Measurements from ENCODE around the gene RAPGEF5.

RAPGEF5 gene, protein sequence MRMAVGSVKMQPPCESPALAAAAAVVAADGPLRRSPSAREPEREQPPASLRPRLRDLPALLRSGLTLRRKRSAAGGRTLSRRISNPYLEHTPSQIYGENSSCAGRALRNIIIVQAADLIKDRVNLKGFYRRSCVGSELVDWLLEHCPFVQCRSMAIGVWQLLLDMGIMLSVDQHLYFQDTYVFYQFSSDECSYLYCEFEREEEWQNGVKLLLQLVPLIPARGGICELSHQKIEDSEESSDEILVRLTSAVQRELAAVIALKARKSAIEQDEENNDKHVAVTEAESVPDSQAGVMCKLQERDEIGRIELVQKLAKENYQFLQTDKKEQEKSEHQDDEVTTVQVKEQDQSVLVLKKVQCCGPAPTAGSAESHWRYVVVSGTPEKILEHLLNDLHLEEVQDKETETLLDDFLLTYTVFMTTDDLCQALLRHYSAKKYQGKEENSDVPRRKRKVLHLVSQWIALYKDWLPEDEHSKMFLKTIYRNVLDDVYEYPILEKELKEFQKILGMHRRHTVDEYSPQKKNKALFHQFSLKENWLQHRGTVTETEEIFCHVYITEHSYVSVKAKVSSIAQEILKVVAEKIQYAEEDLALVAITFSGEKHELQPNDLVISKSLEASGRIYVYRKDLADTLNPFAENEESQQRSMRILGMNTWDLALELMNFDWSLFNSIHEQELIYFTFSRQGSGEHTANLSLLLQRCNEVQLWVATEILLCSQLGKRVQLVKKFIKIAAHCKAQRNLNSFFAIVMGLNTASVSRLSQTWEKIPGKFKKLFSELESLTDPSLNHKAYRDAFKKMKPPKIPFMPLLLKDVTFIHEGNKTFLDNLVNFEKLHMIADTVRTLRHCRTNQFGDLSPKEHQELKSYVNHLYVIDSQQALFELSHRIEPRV

DNA sequence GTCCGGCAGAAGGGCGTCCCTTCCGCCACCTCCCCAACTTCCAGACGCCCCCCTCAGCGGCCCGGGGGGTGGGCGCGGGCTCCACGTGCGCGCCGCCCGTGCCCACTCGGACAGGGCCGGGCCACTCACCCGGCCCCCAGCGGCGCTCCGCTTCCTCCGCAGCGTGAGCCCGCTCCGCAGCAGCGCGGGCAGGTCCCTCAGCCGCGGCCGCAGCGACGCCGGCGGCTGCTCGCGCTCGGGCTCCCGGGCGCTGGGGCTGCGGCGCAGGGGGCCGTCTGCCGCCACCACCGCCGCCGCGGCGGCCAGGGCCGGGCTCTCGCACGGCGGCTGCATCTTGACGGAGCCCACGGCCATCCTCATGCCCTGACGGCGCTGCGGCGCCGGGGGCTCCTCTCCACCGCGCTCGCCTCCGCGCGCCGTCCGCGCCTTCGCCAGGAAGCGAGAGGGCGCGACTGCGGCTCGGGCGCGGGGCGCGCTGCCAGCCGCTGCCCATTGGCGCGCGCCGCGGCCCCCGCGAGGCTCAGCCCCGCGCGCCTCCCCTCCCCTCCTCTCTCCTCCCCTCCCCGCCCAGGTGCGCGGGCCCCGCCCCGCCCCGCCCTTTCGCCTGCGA, at the start of gene RAPGEF5:
RAPGEF5 (minus strand) TSS at position 454 of the 610 bp plus-strand sequence; CDS start at position 360, 94 bp downstream.
- peaks cover 50% of the 10 kb centered on the region for H3K27me3 Mint-ChIP-seq (ENCODE audit: low read depth)
- no peaks in the 10 kb centered on the region for H3K36me3 Mint-ChIP-seq (ENCODE audit: low read depth)
- no peak within 1 kb of the TSS for H3K27ac Mint-ChIP-seq
- no peaks in the 10 kb centered on the region for H3K9me3 Mint-ChIP-seq
- peaks cover 3% of the 10 kb centered on the region for H3K4me1 Mint-ChIP-seq (ENCODE audit: low read depth)
- peak within 1 kb of the TSS; percentile 71 for H3K4me3 Mint-ChIP-seq

DNA sequence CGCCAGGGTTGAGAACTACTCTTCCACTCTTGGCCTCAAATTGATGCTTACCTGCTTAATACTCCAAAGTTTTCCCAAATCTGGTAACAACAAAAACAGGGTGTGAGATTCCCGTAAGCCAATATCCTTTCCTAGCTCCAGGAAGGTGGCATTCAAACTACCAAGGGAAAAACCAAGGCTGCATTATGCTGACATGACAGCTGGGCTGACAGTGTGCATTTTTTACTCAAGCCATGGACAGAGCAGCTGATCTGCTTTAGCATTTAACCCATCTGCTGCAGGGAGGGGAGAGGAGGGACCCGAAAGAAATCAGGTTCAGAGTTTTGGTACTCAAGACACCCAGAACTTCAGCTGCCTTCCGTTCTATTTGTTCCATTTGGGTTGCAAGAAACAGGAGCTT, 49.8 kb upstream of the RAPGEF5 start:
- Mint-ChIP-seq H3K36me3 (ENCODE audit: low read depth) (no peaks in the 10 kb centered on the region), H3K9me3 (no peaks in the 10 kb centered on the region), H3K27ac (no peak overlapping the region), H3K4me3 (no peak overlapping the region), H3K27me3 (ENCODE audit: low read depth) (peaks cover 9% of the 10 kb centered on the region), H3K4me1 (ENCODE audit: low read depth) (peaks cover 4% of the 10 kb centered on the region)

DNA sequence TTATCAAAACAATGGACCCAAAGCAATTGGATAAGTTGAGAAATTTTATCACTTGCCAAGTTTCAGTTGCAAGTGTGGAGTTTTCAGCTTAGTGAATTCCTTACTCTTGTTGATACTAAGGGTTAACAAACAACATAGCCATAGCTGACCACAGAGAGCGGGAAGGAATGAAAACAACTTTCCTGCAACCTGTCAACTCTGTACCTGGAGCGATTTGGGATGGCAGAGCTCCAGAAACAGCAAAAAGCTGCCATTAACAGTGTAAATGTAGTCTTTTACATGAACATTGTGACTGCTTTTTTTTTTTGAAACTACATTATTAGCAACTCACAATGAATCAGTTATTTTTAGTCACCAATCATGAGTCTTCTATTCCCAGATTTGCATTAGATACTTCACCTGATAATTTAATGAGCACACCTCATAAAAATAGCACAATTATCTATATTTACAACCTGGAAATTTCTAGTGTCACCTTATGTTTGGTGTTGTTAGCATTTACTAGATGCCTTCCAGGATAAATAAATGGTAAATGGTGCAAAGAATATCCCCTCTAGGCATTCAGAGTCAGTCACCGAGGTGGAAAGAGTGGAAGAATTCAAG, 47.6 kb upstream of the RAPGEF5 start:
- Mint-ChIP-seq H3K9me3 (no peaks in the 10 kb centered on the region), H3K27me3 (ENCODE audit: low read depth) (peaks cover 5% of the 10 kb centered on the region), H3K27ac (no peak overlapping the region)

DNA sequence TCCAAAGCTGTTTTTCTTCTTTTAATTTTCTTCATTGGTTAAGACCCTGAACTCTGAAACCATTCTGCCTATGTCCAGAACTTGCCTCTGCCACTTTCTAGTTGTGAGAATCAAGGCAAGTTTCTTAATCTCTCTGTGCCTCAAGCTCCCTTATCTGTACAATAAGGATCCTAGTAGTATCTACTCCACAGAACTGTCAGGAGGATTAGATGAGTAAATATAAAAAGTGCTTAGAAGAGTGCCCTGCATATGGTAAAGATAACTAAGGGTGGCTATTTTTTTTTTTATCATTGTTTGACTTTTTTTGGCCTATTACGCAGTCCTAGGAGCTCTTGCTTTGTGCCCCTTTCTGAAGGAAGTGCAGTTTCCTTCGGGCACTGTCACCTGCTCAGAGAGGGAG, 46.4 kb upstream of the RAPGEF5 start:
- Mint-ChIP-seq H3K9me3 (no peaks in the 10 kb centered on the region), H3K27me3 (ENCODE audit: low read depth) (no peaks in the 10 kb centered on the region), H3K4me1 (ENCODE audit: low read depth) (peaks cover 4% of the 10 kb centered on the region), H3K36me3 (ENCODE audit: low read depth) (no peaks in the 10 kb centered on the region), H3K27ac (no peak overlapping the region), H3K4me3 (no peak overlapping the region)

More for the DNA sequence above, 47.6 kb upstream of the RAPGEF5 start:
- Mint-ChIP-seq H3K4me1 (ENCODE audit: low read depth) (peaks cover 4% of the 10 kb centered on the region), H3K4me3 (no peak overlapping the region), H3K36me3 (ENCODE audit: low read depth) (no peaks in the 10 kb centered on the region)

DNA sequence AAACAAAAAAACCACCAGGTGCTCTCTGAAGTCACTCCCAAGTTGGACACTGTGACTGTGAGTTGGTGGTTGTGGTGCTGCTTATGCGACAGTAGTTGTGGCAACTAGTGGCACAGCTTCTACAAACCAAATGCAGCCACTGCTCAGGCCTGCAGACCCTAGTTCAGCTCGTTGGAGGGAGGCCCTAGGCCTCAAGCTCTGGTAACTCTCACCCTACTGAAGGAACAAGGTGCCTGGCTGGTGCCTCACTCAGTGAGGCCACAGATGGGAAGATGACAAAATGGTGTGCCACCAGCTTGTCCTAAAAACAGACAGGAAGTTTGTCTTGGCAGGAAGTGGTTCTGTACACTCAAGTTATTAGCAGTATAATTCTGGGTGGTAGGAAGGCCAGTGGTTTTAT, 45.3 kb upstream of the RAPGEF5 start:
- Mint-ChIP-seq H3K4me3 (no peak overlapping the region), H3K27me3 (ENCODE audit: low read depth) (peaks cover 5% of the 10 kb centered on the region), H3K9me3 (no peaks in the 10 kb centered on the region), H3K4me1 (ENCODE audit: low read depth) (peaks cover 4% of the 10 kb centered on the region), H3K27ac (no peak overlapping the region), H3K36me3 (ENCODE audit: low read depth) (no peaks in the 10 kb centered on the region)

DNA sequence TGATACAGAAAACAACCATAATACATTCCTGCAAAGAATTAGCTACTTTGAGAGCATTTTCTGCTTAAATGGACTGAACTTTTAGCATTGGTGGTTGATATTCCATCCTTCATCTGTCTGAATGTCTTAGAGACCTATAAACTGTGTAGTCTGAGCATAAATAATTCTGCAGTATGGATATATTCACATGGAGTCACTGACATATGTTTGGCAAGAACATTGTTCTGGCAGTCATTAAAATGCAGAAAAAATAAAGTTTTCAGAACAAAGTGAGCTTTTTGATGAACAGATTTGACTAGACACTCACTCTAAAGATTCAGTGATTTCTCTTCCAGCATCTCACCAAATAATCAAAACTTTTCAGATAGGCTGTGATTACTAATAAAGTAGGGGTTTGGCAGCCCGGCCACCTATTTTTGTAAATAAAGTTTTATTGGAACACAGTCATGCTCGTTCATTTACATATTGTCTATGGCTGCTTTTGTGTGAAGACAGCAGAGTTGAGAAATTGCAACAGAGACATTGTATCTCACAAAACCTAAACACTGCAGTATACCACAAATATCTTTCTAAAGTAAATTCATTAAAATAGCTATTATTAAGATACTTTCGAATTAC, 44.1 kb upstream of the RAPGEF5 start:
- Mint-ChIP-seq H3K4me3 (no peak overlapping the region), H3K27ac (no peak overlapping the region), H3K36me3 (ENCODE audit: low read depth) (no peaks in the 10 kb centered on the region), H3K9me3 (no peaks in the 10 kb centered on the region), H3K4me1 (ENCODE audit: low read depth) (peaks cover 4% of the 10 kb centered on the region), H3K27me3 (ENCODE audit: low read depth) (peaks cover 5% of the 10 kb centered on the region)

DNA sequence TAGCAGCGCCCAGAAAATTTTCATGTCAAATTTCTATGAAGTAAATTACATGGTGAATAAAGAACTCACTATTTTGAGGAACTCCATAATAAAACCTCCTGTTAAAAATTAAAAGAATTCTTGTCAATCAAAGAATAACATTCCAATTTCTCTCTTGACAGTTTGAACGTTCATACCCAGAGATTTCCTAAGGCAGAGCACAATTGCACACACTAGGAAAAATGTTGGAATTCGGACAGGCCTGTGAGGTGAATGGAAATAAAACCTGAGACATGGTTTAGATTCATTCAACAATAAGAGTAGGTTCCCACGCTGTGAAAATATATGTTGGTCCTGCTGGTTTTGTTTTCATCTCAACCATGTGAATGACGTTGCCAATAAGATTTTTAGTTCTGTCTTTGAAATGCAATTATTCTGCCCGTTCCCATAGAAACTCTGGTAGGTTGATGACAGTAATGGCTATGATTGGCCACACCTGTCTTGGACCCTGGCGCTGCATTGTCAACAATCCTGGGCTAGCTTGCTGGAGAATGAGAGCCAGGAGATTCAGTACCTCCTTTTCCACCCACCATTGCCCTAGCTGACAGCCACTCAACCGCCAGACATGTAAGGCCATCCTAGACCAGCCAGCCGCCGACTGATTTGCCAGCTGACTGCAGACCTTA, 43.3 kb upstream of the RAPGEF5 start:
- H3K36me3 Mint-ChIP-seq (ENCODE audit: low read depth), result no peaks in the 10 kb centered on the region
- H3K4me1 Mint-ChIP-seq (ENCODE audit: low read depth), result peaks cover 4% of the 10 kb centered on the region
- no peaks in the 10 kb centered on the region for H3K9me3 Mint-ChIP-seq
- H3K27ac Mint-ChIP-seq, result no peak overlapping the region
- H3K27me3 Mint-ChIP-seq (ENCODE audit: low read depth), result peaks cover 5% of the 10 kb centered on the region
- no peak overlapping the region for H3K4me3 Mint-ChIP-seq

DNA sequence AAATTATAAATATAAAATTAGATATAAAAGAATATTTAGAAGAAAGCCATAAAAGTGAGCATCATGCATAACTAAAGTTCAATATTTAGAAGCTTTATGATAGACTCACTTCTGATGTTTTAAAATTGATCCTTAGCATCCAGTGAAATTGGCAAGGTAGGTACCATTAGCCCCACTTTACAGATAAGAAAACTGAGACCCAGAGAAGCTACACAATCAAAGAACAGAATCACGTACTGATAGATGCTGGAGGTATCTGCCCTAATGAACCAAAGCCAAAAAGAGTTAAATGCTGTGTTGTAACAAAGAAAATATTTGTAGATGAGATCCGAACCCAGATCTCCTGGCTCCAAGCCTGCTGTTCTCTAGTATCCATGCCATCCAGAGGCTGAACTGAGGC, 42.6 kb upstream of the RAPGEF5 start:
- Mint-ChIP-seq H3K4me3 (no peak overlapping the region), H3K36me3 (ENCODE audit: low read depth) (no peaks in the 10 kb centered on the region), H3K27me3 (ENCODE audit: low read depth) (peaks cover 6% of the 10 kb centered on the region), H3K4me1 (ENCODE audit: low read depth) (peaks cover 4% of the 10 kb centered on the region), H3K27ac (no peak overlapping the region), H3K9me3 (no peaks in the 10 kb centered on the region)

DNA sequence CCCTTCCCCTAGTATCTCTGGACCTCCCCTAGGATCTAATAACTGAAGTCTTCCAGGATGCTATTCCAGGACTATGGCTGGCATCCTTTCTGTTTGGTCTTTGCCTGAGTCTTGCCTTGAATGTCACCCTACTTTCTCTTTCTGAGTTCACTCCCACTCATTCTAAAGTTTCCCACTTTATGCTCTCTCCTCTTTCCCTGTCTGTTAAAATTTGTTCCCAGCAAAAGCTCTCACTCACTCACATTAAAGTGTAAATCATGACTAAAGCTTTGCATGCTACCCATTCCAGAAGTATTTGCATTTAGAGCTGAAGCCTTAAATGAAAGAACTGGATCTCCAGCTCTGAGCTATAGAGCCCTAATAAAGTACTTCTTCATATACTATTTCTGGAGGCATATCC, 42.1 kb upstream of the RAPGEF5 start:
- Mint-ChIP-seq H3K27ac (no peak overlapping the region), H3K27me3 (ENCODE audit: low read depth) (peaks cover 9% of the 10 kb centered on the region), H3K4me1 (ENCODE audit: low read depth) (peaks cover 4% of the 10 kb centered on the region), H3K36me3 (ENCODE audit: low read depth) (no peaks in the 10 kb centered on the region), H3K9me3 (no peaks in the 10 kb centered on the region), H3K4me3 (no peak overlapping the region)

DNA sequence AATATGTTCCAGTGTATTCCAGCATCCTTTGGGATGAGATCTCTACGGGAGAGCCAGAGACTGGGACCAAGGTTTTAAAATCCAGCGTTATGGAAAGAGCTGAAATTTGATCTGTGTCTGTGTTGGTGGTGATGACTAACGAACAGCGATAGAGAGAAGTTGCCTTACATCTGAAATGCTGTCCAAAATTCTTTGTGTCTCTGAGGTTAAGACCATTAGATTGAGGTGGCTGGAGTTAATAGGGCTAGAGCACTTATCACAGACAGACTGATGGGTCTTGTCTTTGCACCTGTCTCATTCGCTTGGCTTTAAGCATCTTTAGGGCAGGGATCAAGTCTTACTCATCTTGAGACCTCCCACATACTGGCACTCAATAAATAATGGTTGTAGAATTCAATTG, 41.0 kb upstream of the RAPGEF5 start:
- peaks cover 4% of the 10 kb centered on the region for H3K4me1 Mint-ChIP-seq (ENCODE audit: low read depth)
- no peak overlapping the region for H3K4me3 Mint-ChIP-seq
- no peaks in the 10 kb centered on the region for H3K9me3 Mint-ChIP-seq
- H3K36me3 Mint-ChIP-seq (ENCODE audit: low read depth), result no peaks in the 10 kb centered on the region
- peaks cover 9% of the 10 kb centered on the region for H3K27me3 Mint-ChIP-seq (ENCODE audit: low read depth)
- no peak overlapping the region for H3K27ac Mint-ChIP-seq

DNA sequence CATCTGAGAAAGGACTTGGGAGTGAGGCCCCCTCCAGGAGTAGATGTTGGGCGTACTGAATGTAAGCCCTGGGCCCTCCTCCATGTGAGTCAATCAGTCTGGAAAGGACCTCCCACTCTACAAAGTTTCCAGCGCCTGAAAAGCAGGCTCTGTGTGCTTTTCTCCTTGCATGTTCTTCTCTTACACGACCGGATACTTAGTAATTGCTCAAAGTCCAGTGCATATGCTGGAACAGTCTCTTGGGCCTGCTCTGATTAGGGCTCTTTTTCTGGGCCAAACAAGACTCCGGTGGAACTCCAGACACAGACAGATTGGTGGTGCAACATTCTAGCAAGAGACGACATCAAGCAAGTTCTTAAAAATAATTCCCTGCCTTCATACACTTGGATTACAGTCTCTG, 38.3 kb upstream of the RAPGEF5 start:
- Mint-ChIP-seq H3K4me3 (no peak overlapping the region), H3K27me3 (ENCODE audit: low read depth) (peaks cover 9% of the 10 kb centered on the region), H3K9me3 (no peaks in the 10 kb centered on the region)

DNA sequence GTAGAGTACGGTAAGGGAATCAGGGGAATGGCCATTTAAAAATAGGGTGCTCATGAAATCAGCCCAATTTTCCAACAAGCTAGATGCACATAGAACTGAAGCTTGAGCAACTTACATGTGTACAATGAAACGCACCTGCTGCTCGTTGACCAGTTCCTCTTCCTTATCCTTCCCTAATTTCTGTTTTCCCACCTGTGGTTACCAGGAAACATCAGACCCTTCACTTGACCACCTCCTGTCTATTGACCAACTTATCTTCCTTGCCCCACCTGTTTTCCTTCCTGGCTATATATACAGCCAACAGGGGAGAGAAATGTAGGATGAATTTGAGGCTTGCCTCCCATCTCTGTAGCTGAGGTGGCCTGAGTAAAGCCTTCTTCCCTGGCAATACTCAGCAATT, 37.8 kb upstream of the RAPGEF5 start:
- no peak overlapping the region for H3K4me3 Mint-ChIP-seq
- peaks cover 9% of the 10 kb centered on the region for H3K27me3 Mint-ChIP-seq (ENCODE audit: low read depth)
- H3K36me3 Mint-ChIP-seq (ENCODE audit: low read depth), result no peaks in the 10 kb centered on the region
- no peaks in the 10 kb centered on the region for H3K9me3 Mint-ChIP-seq
- no peak overlapping the region for H3K27ac Mint-ChIP-seq
- H3K4me1 Mint-ChIP-seq (ENCODE audit: low read depth), result no peaks in the 10 kb centered on the region

More for the DNA sequence above, 38.3 kb upstream of the RAPGEF5 start:
- Mint-ChIP-seq H3K4me1 (ENCODE audit: low read depth) (no peaks in the 10 kb centered on the region), H3K36me3 (ENCODE audit: low read depth) (no peaks in the 10 kb centered on the region), H3K27ac (no peak overlapping the region)

DNA sequence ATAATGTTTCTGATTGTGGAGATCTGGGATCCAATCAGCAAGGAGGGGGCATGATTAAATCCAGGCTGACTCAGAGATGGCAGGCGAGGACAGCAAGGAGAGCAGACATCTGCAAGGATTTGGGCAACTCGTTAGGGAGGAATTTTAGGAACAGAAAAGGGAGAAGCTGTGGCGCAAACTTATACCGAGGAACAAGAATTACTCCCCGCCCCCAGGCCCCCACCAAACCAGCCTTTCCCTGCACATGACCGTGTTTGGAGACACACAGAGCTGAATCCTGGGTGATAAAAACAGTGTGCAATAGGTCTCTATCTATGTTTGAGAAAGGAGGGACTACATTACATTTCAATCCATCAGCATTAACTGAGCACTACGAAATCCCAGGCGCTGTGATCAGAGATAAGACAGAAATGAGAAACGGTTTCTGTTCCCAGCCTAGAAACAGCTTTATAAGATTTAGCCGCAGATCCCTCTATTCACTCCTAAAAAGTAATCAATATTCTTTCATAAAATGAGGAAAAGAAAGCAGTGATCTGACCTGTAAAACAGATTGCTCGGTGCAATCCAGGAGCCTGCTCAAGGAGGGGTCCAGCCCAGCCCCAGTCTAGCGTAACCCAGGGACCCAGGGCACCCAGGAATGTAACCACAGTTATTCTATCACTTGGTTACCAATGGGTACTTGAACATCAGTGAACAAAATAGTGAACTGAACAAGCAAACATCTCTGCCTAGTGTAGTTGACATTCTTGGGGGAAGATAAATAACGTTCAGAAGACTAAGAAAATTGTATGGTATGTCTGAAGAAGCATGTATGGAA, 37.2 kb upstream of the RAPGEF5 start:
- no peak overlapping the region for H3K4me3 Mint-ChIP-seq
- no peaks in the 10 kb centered on the region for H3K4me1 Mint-ChIP-seq (ENCODE audit: low read depth)
- peaks cover 9% of the 10 kb centered on the region for H3K27me3 Mint-ChIP-seq (ENCODE audit: low read depth)
- no peak overlapping the region for H3K27ac Mint-ChIP-seq
- no peaks in the 10 kb centered on the region for H3K36me3 Mint-ChIP-seq (ENCODE audit: low read depth)
- no peaks in the 10 kb centered on the region for H3K9me3 Mint-ChIP-seq
